GM13976 (cell line): Measurements from ENCODE around the gene PIGP.

Experiments used
- DNase-seq: peaks from one replicate; pipeline ENCODE4 v3.0.0; 2012; ENCODE audit warnings: low spot score
- in situ Hi-C: fragments of 300-500 bp; cut with MboI; formaldehyde crosslinking; loops from one replicate; pipeline ENCODE4 v1.12.0; 2022; ENCODE audit warnings: low sequenced_read_pairs, mixed read lengths, inconsistent platforms; ENCODE audit not compliant: unreplicated experiment
- TF ChIP-seq, protein P1 (sequence below): IDR thresholded peaks from 2 replicates; pipeline ENCODE4 v1.5.1; 2012; ENCODE audit warnings: borderline replicate concordance, mild to moderate bottlenecking; ENCODE audit not compliant: insufficient read depth; ENCODE audit errors: extremely low read depth, missing control alignments, control extremely low read depth

PIGP gene

DNA sequence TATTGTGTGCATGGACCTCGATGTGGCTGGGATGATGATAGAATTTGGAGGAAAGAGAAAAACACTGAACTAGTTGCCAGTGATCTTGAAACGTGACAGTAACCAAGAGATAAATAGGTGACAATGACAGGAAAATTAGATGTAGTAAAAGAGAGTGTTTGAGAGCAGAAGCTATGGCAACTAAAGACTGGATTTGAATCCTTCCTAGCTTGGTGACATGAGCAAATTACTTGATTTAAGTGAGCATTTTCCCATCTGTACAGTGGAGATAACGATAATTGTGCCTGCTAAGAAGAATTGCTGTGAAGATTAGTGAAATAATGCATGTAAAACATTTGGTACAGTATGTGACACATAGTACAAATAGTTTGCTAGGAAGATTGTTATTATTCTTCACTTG lies 12.9 kb upstream of the PIGP start:
- DNase-seq: no peak
- in situ Hi-C loops: no loop called here
- TF ChIP-seq, protein P1, sequence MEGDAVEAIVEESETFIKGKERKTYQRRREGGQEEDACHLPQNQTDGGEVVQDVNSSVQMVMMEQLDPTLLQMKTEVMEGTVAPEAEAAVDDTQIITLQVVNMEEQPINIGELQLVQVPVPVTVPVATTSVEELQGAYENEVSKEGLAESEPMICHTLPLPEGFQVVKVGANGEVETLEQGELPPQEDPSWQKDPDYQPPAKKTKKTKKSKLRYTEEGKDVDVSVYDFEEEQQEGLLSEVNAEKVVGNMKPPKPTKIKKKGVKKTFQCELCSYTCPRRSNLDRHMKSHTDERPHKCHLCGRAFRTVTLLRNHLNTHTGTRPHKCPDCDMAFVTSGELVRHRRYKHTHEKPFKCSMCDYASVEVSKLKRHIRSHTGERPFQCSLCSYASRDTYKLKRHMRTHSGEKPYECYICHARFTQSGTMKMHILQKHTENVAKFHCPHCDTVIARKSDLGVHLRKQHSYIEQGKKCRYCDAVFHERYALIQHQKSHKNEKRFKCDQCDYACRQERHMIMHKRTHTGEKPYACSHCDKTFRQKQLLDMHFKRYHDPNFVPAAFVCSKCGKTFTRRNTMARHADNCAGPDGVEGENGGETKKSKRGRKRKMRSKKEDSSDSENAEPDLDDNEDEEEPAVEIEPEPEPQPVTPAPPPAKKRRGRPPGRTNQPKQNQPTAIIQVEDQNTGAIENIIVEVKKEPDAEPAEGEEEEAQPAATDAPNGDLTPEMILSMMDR: no peak

DNA sequence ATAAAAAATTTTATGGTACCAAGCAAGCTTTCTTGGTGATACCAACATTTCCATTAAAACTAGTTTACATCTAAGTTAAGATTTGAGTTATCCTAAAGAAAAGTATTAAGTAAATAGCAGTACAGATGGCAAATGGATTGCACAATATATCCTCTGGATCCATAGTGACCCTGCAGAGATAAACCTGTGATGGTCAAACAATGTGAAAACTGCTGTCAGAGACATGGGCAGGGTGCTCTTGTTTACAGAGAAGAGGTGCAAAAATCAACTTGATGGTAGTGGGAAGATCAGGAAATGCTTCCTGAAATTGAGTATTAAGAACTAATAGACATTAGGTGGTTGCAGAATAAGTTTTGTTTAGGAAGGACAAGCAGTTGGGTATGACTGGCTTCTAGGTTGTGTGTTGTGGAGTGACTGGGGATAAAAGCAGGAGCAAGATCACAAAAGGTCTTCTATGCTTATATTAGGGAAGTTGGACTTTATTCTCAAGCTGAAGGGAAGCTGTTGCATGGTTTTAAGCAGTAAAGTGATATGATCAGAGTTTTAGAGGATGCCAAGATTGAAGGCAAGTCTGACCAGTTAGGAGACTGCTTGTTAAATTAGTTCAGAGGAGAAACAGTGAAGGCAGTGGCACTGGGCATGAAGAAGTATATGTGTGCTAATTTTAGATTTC lies 10.1 kb upstream of the PIGP start:
- in situ Hi-C loops: no loop called here

DNA sequence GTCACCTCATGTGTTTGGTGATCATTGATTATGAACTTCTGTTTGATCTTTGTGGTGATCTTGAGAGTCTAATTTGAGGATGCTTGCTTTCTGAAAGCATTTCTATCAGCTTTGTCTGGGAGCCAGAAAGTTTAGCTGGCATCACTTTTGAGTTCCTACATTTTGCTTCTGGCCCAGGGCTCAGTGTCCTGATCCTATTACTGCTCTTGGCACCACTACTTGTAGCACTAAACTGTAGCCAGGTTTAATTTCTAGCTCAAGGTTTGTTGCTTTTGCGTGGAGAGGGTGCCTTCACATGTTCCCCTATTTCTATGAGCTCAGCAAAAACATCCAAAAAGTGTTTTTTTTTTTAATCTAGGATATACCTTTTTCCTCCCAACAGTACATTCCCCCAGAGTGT lies 9.5 kb upstream of the PIGP start:
- in situ Hi-C loops: no loop called here
- TF ChIP-seq, protein P1: no peak
- DNase-seq: no peak

More for the DNA sequence above, 10.1 kb upstream of the PIGP start:
- DNase-seq: no peak
- TF ChIP-seq, protein P1: no peak

DNA sequence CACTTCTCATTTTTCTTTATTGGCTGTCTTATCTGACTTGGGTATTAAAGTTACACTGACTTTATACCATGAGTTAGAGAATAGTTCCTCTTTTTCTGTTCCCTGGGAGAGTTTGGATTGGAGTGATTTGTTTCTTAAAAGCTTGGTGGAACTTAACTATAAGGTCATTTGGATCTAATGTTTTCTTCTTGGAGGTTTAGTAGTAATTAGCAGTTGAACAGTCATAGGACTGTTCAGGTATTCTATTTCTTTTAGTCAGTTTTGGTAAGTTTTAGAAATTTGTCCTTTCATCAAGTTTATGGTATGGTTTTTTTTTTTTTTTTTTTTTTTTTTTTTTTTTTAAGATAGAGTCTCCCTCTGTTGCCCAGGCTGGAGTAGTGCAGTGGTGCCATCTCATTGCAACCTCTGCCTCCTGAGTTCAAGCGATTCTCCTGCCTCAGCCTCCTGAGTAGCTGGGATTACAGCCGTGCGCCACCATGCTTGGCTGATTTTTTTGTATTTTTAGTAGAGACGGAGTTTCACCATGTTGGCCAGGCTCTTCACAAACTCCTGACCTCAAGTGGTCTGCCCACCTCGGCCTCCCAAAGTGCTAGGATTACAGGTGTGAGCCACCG lies 6.4 kb upstream of the PIGP start:
- in situ Hi-C loops: no loop called here
- no peak for DNase-seq
- TF ChIP-seq, protein P1: peak; percentile 8

DNA sequence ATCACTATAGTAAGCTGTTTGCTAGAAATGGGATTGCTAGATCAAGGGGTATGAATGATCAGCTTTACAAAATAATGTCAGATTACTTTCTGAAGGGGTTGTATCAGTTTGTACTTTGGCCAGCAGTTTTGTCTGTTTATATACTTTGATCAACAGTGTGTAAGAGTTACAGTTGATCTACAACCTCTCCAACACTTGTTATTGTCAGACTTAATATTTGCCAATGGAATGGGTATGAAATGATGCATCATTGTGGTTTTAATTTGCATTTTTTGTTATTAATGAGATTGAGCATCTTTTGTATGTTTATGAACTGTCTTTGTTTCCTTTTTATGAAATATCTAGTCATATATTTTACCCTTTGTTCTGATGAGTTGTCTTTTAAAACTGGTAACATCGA lies 4.5 kb upstream of the PIGP start:
- in situ Hi-C loops: no loop called here
- no peak for DNase-seq
- TF ChIP-seq, protein P1: no peak

DNA sequence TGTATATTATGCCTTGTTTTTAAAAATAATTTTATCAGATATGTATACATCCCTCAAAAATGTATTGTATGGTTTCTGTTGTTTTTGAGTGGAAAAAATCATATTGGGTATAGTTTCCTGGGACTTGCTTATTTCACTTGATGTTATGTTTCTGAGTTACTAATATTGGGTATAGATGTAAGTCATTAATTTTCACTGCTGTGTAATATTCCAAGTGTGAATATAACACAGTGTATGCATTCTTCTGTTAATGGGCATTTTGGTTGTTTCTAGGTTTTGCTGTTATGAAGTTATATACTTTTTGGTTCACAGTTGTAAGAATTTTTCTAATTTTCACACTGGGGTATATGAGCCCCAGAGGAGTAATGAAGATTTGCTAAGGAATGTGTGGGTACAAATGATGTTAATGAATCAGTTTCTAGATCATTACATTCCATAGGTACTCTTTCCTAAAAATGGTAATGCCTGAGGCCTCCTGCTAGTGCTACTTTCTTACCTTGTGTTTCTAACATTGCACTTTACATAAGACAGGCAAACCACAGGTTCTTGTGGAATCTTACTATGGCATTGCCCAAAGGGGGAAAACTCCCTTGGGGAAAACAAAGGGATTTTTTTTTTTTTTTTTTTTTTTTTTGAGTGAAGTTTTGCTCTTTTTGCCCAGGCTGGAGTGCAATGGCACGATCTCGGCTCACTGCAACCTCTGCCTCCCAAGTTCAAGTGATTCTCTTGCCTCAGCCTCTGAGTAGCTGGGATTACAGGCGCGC lies 3.4 kb upstream of the PIGP start:
- TF ChIP-seq, protein P1: peak; percentile 2
- DNase-seq: no peak
- in situ Hi-C loops: no loop called here
